ENCODE results near the gene LCE2D. TPM values are rescaled to one million over a fixed set of nuclear protein-coding genes. Genes with fewer than 3 reads are reported as not detected.

The LCE2D gene
- total RNA-seq, 1 experiment from 2014 or later: not detected

DNA sequence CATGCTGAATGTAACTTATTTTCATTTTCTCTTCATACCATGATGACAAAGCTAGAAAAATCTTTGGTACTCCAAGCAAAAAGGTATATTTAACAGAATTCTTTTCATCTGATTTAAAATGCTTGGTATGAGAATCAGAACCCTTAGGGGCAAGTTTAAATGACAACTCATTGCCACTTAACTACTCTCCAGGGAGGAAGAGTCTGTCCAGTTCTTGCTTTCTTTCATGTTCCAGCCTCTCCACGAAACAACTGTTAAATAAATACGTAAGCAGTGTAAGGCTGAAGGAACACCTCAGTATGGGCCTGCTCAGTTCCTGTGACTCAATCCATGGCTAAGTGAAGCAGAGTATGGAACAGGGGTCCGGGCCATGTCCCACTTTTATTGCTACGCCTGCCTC, 36.6 kb downstream of the LCE2D start:
- Histone ChIP-seq H3K18ac (ENCODE audit: insufficient read length, low read depth, low read length) (no peak overlapping the region), H3K79me1 (ENCODE audit: insufficient read depth, low read depth, low read length, poor library complexity, severe bottlenecking) (no peaks in the 10 kb centered on the region), H4K20me1 (ENCODE audit: control insufficient read depth, insufficient read depth, insufficient read length) (no peaks in the 10 kb centered on the region), H3K9me3 (ENCODE audit: control insufficient read depth, low read depth, low read length) (peaks cover 53% of the 10 kb centered on the region), H2BK5ac (ENCODE audit: insufficient read length, low read length) (no peak overlapping the region), H2AFZ (ENCODE audit: low read length) (no peak overlapping the region), H4K5ac (ENCODE audit: insufficient read length, low read depth, low read length) (no peak overlapping the region), H3K56ac (ENCODE audit: insufficient read length, low read depth, low read length) (no peak overlapping the region), H4K8ac (replicated peaks; ENCODE audit: insufficient read length, low read depth, low read length) (no peak overlapping the region), H2BK15ac (ENCODE audit: low read depth, low read length) (no peak overlapping the region), H3T11ph (ENCODE audit: low read length) (no peak overlapping the region), H3K79me2 (ENCODE audit: insufficient read depth, low read length) (no peaks in the 10 kb centered on the region), H2BK12ac (ENCODE audit: insufficient read length, low read depth, low read length) (no peak overlapping the region), H3K27ac (ENCODE audit: insufficient read length, low read depth, low read length) (no peak overlapping the region), H3K23me2 (ENCODE audit: insufficient read length, low read depth, low read length, poor library complexity, severe bottlenecking) (no peaks in the 10 kb centered on the region), H3K4ac (ENCODE audit: low read depth, low read length) (no peak overlapping the region), H3K14ac (ENCODE audit: insufficient read depth, low read length) (no peak overlapping the region), H3K4me1 (ENCODE audit: insufficient read depth, low read length) (no peaks in the 10 kb centered on the region), H3K9ac (ENCODE audit: extremely low read depth, insufficient read length, low read length) (no peak overlapping the region), H2BK120ac (ENCODE audit: low read depth, low read length, poor library complexity, severe bottlenecking) (no peak overlapping the region), H2BK20ac (ENCODE audit: low read depth, low read length, poor library complexity, severe bottlenecking) (no peak overlapping the region), H4K91ac (ENCODE audit: insufficient read length, low read depth, low read length) (no peak overlapping the region), H3K4me2 (ENCODE audit: insufficient read depth, insufficient read length, low read length) (no peak overlapping the region), H2AK5ac (ENCODE audit: insufficient read length, low read length) (no peak overlapping the region), H3K27me3 (ENCODE audit: insufficient read depth, low read length) (no peaks in the 10 kb centered on the region), H3K23ac (ENCODE audit: insufficient read length, low read depth, low read length) (no peak overlapping the region)
- TF ChIP-seq, protein P1, sequence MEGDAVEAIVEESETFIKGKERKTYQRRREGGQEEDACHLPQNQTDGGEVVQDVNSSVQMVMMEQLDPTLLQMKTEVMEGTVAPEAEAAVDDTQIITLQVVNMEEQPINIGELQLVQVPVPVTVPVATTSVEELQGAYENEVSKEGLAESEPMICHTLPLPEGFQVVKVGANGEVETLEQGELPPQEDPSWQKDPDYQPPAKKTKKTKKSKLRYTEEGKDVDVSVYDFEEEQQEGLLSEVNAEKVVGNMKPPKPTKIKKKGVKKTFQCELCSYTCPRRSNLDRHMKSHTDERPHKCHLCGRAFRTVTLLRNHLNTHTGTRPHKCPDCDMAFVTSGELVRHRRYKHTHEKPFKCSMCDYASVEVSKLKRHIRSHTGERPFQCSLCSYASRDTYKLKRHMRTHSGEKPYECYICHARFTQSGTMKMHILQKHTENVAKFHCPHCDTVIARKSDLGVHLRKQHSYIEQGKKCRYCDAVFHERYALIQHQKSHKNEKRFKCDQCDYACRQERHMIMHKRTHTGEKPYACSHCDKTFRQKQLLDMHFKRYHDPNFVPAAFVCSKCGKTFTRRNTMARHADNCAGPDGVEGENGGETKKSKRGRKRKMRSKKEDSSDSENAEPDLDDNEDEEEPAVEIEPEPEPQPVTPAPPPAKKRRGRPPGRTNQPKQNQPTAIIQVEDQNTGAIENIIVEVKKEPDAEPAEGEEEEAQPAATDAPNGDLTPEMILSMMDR (conservative IDR thresholded peaks at IDR 0.05): no peak
- Mint-ChIP-seq H3K27me3 (ENCODE audit: low read depth) (no peaks in the 10 kb centered on the region; the same call in 1 of the 2 replicates), H3K36me3 (ENCODE audit: insufficient read depth in 1 of 3, low read depth in 3 of 3) (peaks cover 5 to 18% (median 10%) of the 10 kb centered on the region in 3 experiments; a peak in 6 of 7 replicates), H3K4me3 (no peak overlapping the region), H3K27ac (no peak overlapping the region), H3K9me3 (peaks cover 93 to 98% of the 10 kb centered on the region in 2 experiments), H3K4me1 (no peaks in the 10 kb centered on the region)
- no peak for DNase-seq
- no CpG with 5 or more reads among the region's 4 CpGs for WGBS (ENCODE audit: extremely low coverage, insufficient read length, low lambda C conversion rate)

Measured in H9 (cell line).